Activated naive CD8-positive, alpha-beta T cell treated with anti-CD3 and anti-CD28 coated beads, Interleukin-2, amount 50 U/mL, for 16 hours (primary cell): Measurements from ENCODE around the gene SLC5A4.
"Not testable (repeated sequence)": the region's sequence is repeated elsewhere in the genome, so short reads cannot be mapped to it uniquely, and the experiment has no call there.

Experiments
- DNase-seq: peaks from one replicate; pipeline ENCODE4 v3.0.0-alpha.2; 2020; ENCODE audit warnings: low read depth, low spot score

SLC5A4 gene

GRCh38 chr22:32199961-32200360, 55.2 kb downstream of the SLC5A4 start:
- no peak for DNase-seq

GRCh38 chr22:32199341-32199740, 55.8 kb downstream of the SLC5A4 start:
- DNase-seq: no peak

GRCh38 chr22:32197553-32198226, 57.5 kb downstream of the SLC5A4 start:
- not testable (repeated sequence) for DNase-seq

DNA sequence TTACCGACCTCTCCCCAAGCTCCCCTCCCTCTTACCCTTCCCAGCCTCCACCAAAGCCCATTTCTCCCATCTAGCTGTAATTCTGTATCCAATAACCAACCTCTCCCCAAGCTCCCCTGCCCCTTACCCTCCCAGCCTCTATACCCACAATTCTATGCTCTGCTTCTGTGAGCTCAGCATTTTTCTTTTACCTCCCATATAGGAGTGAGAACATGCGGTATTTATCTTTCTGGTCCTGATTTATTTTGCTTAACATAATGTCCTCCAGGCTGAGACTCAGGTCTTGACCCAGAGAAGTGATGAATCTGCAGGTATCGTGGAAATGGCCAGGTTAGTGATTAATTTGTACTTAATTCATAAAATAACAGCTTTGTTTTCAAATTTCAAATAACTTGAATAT, 59.2 kb downstream of the SLC5A4 start:
- not testable (repeated sequence) for DNase-seq

DNA sequence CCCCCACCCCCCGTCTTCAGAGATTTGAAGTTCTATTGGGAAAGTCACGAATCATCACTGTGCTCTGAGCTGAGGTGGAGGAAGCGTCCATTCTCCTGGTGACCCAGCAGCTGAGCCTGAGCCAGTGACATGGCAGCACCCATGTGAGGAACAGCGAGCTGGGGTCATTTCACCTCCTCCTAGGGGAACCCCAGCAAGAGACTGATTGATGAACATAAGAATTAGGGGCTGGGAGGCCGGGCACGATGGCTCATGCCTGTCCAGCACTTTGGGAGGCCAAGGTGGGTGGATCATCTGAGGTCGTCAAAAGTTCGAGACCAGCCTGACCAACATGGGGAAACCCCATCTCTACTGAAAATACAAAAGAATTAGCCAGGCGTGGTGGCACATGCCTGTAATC, 61.8 kb downstream of the SLC5A4 start:
- not testable (repeated sequence) for DNase-seq

DNA sequence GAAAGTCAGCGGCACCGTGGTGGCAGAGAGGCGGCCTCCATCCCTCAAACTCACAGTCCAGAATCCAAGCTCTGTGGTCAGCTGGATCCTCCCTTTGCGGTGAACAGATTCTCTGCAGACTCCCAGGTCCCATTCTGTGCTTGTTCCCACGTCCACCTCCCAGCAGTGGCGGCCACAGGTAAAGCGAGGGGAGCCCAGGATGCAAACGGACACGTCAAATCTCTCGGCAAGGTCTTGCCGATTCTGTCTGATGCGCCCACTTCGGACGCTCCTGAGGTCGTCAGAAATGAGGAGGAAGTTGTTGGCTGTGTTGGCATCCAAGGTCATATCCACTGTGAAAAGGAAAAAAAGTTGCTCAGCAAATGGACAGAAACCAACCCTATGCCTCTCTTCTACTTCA, 64.1 kb downstream of the SLC5A4 start:
- not testable (repeated sequence) for DNase-seq

DNA sequence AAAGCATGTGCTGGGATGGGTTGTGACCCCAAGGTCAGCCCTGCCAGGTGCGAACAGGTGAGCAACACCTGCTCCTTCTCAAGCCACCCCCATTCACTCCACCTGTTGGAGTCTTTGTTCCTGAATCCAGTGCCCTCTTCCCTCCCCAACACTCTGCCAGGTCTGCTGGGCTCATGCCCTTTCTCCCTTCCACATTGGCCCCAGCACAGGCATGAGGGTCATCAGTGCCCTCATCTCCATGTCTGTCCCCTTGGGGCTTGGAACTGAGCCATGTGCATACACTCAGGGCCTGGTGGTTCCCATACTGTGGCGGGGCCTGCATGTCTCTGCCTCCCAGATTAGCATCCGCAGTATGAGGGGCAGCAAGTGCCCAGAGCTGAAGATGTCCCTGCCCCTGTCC, 69.3 kb downstream of the SLC5A4 start:
- no peak for DNase-seq

GRCh38 chr22:32183625-32184024, 71.5 kb downstream of the SLC5A4 start:
- no peak for DNase-seq

GRCh38 chr22:32181043-32181442, 74.1 kb downstream of the SLC5A4 start:
- no peak for DNase-seq

DNA sequence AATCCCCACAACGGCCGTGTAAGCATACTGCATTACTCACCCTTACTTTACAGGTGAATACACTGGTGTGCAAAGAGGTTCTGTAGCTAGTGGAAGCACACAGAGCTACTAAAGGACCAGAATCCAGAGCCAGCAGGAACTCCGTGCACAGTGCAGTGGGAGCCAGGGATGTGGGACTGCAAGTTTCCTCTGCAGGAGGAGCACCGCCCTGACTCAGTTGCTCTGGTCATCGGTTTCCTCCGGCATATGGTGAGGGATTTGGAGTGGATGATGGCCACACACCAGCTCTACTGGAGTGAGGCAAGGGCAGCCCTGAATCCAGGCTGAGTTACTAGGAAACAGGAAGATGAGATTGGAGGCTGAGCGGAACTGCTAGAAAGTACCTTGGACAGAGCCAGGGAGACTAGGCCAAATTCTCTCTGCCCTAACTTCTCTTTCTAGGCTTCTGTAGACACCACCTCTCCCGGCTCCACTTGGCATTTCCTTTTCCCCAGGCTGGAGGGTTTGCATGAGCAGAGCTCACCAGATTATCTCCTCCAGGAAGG, 77.9 kb downstream of the SLC5A4 start:
- no peak for DNase-seq

GRCh38 chr22:32175683-32176644, 79.2 kb downstream of the SLC5A4 start:
- DNase-seq: no peak

DNA sequence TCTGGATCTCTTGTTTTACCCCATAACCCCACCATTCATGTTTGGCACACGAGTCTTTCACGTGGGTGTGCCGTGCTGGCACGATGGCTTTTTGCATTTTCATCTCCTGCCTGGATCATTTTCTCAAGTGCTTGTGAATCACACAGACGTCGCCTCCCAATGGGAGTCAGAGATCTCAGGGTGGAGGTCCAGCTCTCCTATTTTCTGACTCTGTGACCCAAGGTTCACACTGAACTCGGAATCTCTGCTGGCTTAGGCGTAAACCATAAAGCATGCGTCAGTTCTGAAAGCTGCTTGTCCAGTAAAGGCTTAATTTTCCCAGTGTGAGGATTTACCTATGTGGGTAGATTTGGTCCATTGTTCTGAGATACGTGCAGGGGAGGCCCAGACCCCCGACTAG, 80.0 kb downstream of the SLC5A4 start:
- DNase-seq: no peak
